Peyer's patch (tissue), 4 donors: ENCODE results near the gene AKAP13.

Experiments
- POLR2A ChIP-seq, 2 donors: fragments of 450-650 bp; IDR thresholded peaks; one replicate each; pipeline ENCODE4 v1.5.1; 2017; ENCODE audit warnings: antibody characterized with exemption in 2 of 2, mild to moderate bottlenecking in 2 of 2, moderate library complexity in 2 of 2
- TF ChIP-seq, protein P1 (sequence below), 6 experiments: fragments of 450-650 bp in 4 of 6; fragments of 200-600 bp in 2 of 6; sonication (generic) in 1 of 6; IDR thresholded peaks; one replicate each; pipeline ENCODE4 v1.5.1; 2017 to 2019; ENCODE audit warnings: antibody characterized with exemption in 6 of 6, mild to moderate bottlenecking in 3 of 6, moderate library complexity in 1 of 6

GRCh38 chr15:85792912-85793590 is 412.6 kb downstream of the AKAP13 start:
- no peak for TF ChIP-seq POLR2A (IDR thresholded peaks at IDR 0.05)
- TF ChIP-seq, protein P1, sequence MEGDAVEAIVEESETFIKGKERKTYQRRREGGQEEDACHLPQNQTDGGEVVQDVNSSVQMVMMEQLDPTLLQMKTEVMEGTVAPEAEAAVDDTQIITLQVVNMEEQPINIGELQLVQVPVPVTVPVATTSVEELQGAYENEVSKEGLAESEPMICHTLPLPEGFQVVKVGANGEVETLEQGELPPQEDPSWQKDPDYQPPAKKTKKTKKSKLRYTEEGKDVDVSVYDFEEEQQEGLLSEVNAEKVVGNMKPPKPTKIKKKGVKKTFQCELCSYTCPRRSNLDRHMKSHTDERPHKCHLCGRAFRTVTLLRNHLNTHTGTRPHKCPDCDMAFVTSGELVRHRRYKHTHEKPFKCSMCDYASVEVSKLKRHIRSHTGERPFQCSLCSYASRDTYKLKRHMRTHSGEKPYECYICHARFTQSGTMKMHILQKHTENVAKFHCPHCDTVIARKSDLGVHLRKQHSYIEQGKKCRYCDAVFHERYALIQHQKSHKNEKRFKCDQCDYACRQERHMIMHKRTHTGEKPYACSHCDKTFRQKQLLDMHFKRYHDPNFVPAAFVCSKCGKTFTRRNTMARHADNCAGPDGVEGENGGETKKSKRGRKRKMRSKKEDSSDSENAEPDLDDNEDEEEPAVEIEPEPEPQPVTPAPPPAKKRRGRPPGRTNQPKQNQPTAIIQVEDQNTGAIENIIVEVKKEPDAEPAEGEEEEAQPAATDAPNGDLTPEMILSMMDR (IDR thresholded peaks at IDR 0.05): no peak
